HepG2 (cell line): ENCODE measurements around the gene ANKFY1.

Experiments
- EZH2 ChIP-seq: conservative IDR thresholded peaks from 2 replicates; pipeline ENCODE4 v1.6.1; 2012; ENCODE audit warnings: mild to moderate bottlenecking, low read depth, low read length, moderate library complexity
- HDAC6 ChIP-seq: fragments of 200-600 bp; sonication (generic); IDR thresholded peaks from 2 replicates; pipeline ENCODE4 v1.7.0; 2017; ENCODE audit warnings: mild to moderate bottlenecking, antibody characterized with exemption, low read length, low read depth
- SAP130 ChIP-seq: IDR thresholded peaks from 2 replicates; pipeline ENCODE4 v1.6.1; 2016; ENCODE audit warnings: low read depth
- TCF12 ChIP-seq, 2 experiments: fragments of 450-650 bp in 1 of 2; sonication (generic) in 1 of 2; formaldehyde crosslinking in 1 of 2; IDR thresholded peaks; 2 replicates each; pipeline versions ENCODE4 v1.6.1 to v1.8.0; 2017 to 2022; ENCODE audit warnings: antibody characterized with exemption in 1 of 2, mild to moderate bottlenecking in 1 of 2, missing genetic modification reagents in 1 of 2, moderate library complexity in 1 of 2
- TF ChIP-seq, protein P1 (sequence below): sonication (generic); formaldehyde crosslinking; IDR thresholded peaks from 2 replicates; pipeline ENCODE4 v1.5.0; 2020; ENCODE audit warnings: mild to moderate bottlenecking, missing genetic modification reagents, moderate library complexity
- TF ChIP-seq, protein P2 (sequence below), 2 experiments: fragments of 450-650 bp in 1 of 2; sonication (generic) in 1 of 2; formaldehyde crosslinking in 1 of 2; IDR thresholded peaks; 2 replicates each; pipeline versions ENCODE4 v1.6.1 to v1.8.0; 2016 to 2022; ENCODE audit warnings: antibody characterized with exemption in 1 of 2, mild to moderate bottlenecking in 1 of 2, missing genetic modification reagents in 1 of 2
- TF ChIP-seq, protein P3 (sequence below), 2 experiments: IDR thresholded peaks; 2 replicates each; pipeline ENCODE4 v1.6.1; 2011 to 2012; ENCODE audit warnings: low read length in 2 of 2, borderline replicate concordance in 1 of 2, low read depth in 1 of 2, mild to moderate bottlenecking in 1 of 2, moderate library complexity in 1 of 2
- TF ChIP-seq, protein P4 (sequence below): sonication (generic); formaldehyde crosslinking; IDR thresholded peaks from 2 replicates; pipeline ENCODE4 v1.5.0; 2020; ENCODE audit warnings: mild to moderate bottlenecking, missing genetic modification reagents

DNA sequence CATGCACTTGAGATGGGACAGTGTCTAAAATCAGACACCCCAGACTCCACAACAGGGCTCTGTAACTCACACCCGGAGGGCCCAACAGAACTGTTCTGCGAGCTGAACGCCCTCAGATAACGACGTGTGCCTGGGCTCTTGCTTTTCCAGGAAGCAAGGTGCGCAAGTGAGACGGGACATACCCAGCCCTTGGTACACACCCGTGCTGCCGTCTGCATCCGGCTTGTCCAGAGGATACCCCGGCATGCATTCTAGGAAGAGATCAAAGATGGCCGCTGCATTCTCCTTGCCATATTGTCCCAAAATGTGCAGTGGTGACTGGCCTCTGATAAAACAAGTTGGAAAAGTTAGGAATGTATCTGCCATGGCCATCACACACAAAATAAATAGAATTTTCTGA lies 91.4 kb downstream of the ANKFY1 start:
- TF ChIP-seq, protein P1, sequence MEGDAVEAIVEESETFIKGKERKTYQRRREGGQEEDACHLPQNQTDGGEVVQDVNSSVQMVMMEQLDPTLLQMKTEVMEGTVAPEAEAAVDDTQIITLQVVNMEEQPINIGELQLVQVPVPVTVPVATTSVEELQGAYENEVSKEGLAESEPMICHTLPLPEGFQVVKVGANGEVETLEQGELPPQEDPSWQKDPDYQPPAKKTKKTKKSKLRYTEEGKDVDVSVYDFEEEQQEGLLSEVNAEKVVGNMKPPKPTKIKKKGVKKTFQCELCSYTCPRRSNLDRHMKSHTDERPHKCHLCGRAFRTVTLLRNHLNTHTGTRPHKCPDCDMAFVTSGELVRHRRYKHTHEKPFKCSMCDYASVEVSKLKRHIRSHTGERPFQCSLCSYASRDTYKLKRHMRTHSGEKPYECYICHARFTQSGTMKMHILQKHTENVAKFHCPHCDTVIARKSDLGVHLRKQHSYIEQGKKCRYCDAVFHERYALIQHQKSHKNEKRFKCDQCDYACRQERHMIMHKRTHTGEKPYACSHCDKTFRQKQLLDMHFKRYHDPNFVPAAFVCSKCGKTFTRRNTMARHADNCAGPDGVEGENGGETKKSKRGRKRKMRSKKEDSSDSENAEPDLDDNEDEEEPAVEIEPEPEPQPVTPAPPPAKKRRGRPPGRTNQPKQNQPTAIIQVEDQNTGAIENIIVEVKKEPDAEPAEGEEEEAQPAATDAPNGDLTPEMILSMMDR (CRISPR knock-in tag) = no peak
- no peak for TF ChIP-seq HDAC6
- no peak for TF ChIP-seq SAP130 (CRISPR knock-in tag)
- TF ChIP-seq, protein P2, sequence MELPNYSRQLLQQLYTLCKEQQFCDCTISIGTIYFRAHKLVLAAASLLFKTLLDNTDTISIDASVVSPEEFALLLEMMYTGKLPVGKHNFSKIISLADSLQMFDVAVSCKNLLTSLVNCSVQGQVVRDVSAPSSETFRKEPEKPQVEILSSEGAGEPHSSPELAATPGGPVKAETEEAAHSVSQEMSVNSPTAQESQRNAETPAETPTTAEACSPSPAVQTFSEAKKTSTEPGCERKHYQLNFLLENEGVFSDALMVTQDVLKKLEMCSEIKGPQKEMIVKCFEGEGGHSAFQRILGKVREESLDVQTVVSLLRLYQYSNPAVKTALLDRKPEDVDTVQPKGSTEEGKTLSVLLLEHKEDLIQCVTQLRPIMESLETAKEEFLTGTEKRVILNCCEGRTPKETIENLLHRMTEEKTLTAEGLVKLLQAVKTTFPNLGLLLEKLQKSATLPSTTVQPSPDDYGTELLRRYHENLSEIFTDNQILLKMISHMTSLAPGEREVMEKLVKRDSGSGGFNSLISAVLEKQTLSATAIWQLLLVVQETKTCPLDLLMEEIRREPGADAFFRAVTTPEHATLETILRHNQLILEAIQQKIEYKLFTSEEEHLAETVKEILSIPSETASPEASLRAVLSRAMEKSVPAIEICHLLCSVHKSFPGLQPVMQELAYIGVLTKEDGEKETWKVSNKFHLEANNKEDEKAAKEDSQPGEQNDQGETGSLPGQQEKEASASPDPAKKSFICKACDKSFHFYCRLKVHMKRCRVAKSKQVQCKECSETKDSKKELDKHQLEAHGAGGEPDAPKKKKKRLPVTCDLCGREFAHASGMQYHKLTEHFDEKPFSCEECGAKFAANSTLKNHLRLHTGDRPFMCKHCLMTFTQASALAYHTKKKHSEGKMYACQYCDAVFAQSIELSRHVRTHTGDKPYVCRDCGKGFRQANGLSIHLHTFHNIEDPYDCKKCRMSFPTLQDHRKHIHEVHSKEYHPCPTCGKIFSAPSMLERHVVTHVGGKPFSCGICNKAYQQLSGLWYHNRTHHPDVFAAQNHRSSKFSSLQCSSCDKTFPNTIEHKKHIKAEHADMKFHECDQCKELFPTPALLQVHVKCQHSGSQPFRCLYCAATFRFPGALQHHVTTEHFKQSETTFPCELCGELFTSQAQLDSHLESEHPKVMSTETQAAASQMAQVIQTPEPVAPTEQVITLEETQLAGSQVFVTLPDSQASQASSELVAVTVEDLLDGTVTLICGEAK (IDR thresholded peaks at IDR 0.05) = no peak
- TF ChIP-seq, protein P2 (CRISPR knock-in tag; IDR thresholded peaks at IDR 0.05) = no peak
- no peak for TF ChIP-seq EZH2
- TF ChIP-seq, protein P3, sequence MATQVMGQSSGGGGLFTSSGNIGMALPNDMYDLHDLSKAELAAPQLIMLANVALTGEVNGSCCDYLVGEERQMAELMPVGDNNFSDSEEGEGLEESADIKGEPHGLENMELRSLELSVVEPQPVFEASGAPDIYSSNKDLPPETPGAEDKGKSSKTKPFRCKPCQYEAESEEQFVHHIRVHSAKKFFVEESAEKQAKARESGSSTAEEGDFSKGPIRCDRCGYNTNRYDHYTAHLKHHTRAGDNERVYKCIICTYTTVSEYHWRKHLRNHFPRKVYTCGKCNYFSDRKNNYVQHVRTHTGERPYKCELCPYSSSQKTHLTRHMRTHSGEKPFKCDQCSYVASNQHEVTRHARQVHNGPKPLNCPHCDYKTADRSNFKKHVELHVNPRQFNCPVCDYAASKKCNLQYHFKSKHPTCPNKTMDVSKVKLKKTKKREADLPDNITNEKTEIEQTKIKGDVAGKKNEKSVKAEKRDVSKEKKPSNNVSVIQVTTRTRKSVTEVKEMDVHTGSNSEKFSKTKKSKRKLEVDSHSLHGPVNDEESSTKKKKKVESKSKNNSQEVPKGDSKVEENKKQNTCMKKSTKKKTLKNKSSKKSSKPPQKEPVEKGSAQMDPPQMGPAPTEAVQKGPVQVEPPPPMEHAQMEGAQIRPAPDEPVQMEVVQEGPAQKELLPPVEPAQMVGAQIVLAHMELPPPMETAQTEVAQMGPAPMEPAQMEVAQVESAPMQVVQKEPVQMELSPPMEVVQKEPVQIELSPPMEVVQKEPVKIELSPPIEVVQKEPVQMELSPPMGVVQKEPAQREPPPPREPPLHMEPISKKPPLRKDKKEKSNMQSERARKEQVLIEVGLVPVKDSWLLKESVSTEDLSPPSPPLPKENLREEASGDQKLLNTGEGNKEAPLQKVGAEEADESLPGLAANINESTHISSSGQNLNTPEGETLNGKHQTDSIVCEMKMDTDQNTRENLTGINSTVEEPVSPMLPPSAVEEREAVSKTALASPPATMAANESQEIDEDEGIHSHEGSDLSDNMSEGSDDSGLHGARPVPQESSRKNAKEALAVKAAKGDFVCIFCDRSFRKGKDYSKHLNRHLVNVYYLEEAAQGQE (IDR thresholded peaks at IDR 0.05; ENCODE audit: borderline replicate concordance in 1 of 2, low read depth in 1 of 2, low read length in 2 of 2) = no peak
- TF ChIP-seq, protein P4, sequence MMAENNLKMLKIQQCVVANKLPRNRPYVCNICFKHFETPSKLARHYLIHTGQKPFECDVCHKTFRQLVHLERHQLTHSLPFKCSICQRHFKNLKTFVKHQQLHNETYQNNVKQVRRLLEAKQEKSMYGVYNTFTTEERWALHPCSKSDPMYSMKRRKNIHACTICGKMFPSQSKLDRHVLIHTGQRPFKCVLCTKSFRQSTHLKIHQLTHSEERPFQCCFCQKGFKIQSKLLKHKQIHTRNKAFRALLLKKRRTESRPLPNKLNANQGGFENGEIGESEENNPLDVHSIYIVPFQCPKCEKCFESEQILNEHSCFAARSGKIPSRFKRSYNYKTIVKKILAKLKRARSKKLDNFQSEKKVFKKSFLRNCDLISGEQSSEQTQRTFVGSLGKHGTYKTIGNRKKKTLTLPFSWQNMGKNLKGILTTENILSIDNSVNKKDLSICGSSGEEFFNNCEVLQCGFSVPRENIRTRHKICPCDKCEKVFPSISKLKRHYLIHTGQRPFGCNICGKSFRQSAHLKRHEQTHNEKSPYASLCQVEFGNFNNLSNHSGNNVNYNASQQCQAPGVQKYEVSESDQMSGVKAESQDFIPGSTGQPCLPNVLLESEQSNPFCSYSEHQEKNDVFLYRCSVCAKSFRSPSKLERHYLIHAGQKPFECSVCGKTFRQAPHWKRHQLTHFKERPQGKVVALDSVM (CRISPR knock-in tag) = no peak
- no peak for TF ChIP-seq TCF12 (IDR thresholded peaks at IDR 0.05)
- TF ChIP-seq TCF12 (CRISPR knock-in tag; IDR thresholded peaks at IDR 0.05) = no peak
